Stimulated activated CD8-positive, alpha-beta memory T cell treated with anti-CD3 and anti-CD28 coated beads, Interleukin-15, amount 100 ng/mL, for 24 hours (primary cell): Measurements from ENCODE around the gene ARHGAP28.

Source experiments
- DNase-seq: peaks from one replicate; pipeline ENCODE4 v3.0.0-alpha.2; 2020; ENCODE audit warnings: low read depth

The ARHGAP28 gene

DNA sequence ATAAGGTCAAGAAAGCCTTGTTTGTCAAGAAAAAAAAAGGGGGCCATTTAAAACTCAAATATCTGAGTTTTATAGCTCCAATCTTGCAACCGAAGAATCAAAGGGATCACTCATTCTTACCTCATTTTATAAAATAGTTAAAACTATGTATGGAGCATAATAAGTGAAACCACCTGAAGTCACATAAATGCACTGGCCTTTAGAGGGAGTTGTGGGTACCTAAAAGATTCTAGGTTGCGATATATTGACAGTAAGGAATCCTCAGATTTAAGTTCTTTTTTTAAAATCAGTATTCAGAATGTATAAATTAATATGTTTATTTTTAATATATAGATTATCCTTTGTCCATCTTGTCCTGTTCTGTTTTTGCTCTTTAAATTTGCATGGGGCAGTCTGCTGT lies 3.4 kb downstream of the ARHGAP28 start:
- no peak for DNase-seq

DNA sequence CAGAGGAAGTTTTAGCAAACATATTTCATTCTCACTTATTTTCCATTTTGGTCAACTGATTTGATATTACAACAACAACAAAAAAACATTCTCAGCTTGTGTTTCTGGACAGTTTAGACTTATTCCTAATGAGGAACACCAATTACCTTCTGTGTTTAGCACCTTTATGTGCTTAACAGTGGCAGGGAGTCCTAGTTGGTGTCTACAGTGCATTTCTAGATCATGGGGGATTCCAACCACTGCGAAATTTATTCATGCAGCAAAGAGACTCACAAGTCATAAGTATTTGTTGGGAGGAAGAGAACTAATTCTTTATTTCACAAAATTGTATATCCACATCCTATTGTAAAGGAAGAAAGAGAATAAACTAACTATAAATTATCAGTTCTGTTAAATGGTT lies 4.2 kb downstream of the ARHGAP28 start:
- no peak for DNase-seq

DNA sequence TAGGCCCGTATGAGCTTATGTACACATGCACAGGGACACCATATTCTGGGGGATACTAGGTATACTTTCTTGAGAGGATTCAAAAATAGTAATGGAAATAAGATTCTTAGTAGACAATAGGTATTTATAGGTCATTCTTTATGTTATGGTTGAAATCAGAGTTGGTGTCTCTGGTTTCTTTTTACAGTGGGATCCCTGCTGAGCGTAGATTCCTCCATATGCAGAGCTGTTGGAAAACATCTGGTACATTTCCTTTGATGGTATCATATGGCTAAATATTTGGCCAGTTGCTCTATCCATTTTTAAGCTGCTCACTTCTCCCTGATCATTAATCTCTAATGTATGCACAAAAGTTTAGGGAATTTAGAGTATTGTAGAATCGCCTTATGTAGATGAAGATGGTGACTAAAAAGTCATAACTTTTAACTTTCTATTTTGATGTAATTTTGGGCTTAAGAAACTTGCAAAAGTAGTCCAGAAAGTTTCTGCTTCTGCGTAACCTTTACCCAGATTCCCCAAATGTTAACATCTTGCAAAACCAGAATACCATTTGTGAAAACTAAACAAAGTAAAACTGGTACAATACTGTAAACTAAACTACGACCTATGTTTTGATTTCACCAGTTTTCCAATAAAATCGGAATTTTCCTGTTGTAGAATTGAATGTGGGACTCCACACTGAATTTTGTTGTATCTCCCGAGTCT lies 5.4 kb downstream of the ARHGAP28 start:
- DNase-seq = no peak

DNA sequence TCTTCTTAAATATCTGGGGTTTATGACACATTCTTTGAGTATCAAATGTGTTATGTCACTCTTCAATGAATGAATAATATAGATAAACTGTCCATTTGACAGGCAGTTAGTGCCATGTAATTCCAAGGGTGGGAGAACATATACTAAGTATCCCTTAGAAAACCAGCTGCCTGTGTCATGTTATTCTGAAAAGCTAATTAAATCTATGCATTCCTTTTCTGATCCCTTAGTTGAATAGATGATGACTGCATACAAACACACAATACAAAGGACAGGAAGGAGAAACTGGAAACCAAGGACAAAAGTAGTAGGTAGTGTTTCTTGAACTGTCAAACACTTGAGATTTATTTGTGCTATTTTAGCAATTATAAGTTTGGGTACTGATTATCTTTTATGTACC lies 8.3 kb downstream of the ARHGAP28 start:
- DNase-seq = no peak

DNA sequence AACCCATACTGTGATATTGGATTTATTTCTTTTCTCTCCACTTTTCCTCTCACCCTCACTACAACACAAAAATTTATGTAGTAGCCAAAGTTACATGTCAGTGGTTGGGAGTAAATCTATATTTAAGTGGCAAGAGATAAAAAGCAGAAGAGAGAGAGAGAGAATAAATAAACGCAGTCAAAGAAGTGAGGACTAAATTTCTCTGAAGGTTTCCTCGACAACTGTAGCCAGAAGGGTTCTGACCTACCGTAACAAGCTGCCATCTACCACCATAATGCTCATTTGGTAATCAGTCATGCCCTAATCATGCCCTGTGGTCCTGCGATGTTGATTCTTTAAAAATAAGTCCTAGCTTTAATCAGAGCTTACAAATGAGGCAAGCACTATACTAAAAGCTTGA lies 9.1 kb downstream of the ARHGAP28 start:
- no peak for DNase-seq

- DNase-seq = no peak
These were observed 11.7 kb downstream of the ARHGAP28 start for GRCh38 chr18:6741232-6741663.

DNA sequence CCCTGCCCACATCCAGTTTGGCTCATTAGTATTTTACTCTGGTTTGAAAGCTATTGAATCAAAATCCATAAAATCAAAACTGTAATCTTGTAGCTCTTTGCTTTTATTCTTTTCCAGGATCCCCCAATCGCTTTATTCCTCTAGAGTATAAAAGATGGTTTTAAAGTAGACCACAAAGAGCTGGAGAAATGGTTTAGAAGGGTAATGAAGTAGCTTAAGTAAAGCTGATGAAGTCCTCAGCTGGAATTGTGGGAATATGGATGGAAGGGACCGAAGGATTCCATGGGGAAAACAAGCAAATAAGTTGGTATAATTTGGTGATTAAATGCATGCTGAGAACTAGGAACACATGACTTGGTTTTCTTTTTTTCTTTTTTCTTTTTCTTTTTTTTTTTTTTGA lies 12.3 kb downstream of the ARHGAP28 start:
- no peak for DNase-seq

DNA sequence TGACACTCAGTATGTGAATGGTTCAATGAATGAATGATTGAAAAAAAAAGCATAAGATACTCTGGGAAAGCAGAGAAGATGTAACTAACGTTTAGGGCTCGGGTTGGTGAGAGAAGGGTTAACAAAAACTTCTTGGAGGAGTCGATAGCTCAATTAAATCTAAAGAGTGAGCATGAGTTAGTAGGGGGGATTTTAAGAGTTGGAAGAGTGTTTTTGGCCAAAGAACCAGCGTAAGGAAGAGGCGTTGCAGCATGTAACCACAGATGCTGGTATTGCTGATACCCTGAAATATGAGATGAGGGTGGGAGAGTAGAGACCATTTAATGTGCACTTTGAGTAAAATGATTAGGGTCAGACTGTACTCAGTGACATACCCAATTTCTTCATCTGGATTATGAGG lies 14.5 kb downstream of the ARHGAP28 start:
- no peak for DNase-seq

GRCh38 chr18:6744816-6745455 lies 15.4 kb downstream of the ARHGAP28 start:
- no peak for DNase-seq

GRCh38 chr18:6745504-6746031 lies 16.1 kb downstream of the ARHGAP28 start:
- DNase-seq = no peak

DNA sequence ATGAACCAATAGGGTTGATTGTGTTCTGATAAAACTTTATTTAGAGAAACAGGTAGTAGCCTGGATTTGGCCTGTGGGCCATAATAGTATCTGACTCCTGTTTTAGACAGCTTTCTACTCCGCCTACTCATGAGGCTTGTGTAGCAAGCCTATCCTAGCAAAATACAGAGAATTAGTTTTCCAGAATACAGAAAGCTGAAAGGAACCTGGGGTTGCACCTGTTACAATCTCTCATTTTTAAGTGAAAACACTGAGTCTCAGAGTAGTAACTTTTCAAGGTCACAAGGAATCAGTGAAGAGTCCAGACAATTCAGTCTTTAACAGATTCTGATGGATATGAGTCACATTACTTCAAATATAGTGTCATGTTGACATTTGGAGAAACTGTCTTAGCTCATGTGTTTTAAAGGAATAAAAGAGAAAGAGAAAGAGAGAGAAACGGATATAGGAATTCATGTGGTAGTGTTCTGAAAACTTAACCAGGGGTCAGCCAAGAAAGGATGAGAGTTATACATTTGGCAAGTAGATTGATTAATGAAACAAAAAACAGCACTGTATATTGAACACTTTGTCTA lies 17.0 kb downstream of the ARHGAP28 start:
- DNase-seq = no peak

DNA sequence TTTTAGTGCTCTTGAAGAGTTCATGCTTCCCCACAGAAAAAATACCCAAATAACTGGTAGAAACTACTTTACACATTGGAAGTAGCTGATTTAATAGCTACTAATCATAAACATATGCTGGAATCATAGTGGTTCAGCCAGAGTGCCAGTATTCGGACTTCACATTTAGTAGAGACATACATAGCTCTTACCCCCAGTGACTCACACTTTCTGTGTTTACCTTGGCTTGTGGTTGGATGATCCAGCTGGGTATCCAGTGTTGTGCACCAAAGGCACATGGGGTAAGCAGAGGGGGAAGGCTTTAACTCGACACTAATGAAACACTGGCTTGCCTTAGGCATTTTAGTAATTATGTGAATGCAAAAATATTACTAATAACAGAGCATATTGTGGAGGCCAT lies 18.1 kb downstream of the ARHGAP28 start:
- DNase-seq = no peak

DNA sequence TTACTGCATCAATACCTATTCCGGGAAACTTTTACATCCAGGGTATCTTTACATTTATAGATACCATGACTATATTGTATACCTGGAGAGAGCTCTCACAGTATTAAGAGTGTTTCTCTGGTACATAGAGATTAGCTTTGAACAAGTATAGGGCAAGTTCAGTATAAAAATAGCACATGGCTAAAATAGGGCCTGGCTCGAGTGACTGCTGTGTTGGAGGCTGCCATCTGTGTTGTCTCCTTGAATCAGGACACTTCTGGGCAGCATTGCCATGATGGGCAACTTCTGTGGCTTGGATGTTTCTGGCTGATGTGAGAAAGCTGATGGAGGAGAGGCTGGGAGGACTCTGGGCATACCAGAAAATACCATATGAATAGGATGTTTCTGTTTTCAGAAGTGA lies 18.7 kb downstream of the ARHGAP28 start:
- no peak for DNase-seq

DNA sequence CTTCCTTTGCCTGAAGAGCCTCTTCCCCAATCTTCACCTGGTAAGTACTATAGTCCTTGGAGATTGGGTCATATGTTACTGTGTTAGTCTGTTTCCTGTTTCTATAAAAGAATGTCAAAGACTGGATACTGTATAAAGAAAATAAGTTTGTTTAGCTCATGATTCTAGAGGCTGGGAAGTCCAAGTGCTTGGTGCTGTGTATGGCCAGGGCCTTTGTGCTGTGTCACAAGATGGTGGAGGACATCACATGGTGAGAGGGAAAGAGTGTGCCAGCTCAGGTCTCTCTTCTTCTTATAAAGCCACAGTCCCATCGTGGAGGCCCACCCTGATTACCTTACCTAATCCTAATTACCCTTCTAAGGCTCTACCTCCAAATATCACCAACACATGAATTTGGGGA lies 20.9 kb downstream of the ARHGAP28 start:
- DNase-seq = no peak

DNA sequence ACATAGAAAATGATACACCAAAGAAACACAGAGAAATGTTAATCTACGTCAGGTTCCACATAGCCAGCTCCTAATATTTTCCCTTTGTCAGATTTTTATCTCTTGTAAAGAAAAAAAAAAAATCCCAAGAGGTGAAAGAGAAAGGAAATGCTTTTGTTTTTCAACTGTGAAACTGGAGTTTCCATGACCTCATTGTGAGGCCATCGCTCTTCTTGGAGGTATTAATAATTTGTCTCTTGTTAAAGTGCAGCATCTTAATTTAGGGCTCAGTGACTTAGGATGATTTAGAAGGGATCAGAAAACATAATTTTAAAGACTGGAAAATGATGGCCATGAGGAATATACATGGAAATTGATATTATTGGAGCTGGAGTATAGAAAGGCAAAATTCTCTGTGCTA lies 21.7 kb downstream of the ARHGAP28 start:
- DNase-seq = no peak

DNA sequence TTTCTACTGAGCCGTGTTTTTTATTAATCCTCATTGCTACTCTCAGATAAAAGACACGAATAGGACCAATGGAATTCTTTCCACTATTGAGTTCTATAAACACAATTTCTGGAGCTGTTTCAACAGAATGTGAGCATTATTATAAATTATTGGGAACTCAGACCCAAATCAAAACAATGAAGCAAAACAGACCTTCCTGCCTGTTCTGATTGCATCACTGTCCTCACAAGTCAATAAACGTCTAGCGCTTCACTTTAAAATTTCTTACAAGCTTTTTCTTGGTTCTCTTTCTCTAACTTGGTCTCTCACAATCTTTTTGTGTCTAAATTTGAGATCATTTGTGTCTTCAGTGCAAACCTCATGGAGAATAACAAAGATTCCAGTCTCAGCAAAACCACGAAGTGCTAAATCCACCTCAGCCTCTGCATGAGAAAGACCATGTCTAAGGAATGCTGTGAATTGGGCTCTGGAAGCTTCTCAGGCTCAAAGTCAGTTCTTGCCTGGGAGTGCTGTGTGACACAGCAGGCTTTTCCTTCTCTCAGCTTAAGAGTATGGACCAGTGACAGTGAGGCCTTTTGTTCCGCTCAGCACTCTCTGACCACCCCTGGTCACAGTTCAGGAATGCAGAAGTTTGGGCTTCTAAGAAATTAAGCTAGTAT lies 22.8 kb downstream of the ARHGAP28 start:
- DNase-seq = no peak

- no peak for DNase-seq
These were observed 25.6 kb downstream of the ARHGAP28 start for GRCh38 chr18:6755107-6755506.

DNA sequence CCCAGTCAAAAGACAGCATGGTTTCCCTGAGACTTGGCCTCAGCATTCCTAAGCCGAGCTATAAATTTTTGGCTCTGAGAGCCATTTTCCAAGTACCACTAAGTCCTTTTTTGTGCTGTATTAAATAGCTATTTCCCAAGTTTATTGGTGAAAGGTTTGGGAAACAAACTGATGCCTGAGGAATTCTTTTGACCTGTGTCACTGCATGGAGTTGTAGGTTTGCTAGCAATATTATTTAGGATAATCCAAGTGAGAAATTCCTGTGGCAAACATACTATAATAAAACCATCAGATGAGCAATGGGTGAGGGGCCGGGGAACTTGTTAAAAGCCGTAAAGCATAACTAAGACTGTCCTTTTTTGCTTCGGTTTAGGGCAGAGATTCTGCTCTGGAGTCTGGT lies 28.4 kb downstream of the ARHGAP28 start:
- no peak for DNase-seq

DNA sequence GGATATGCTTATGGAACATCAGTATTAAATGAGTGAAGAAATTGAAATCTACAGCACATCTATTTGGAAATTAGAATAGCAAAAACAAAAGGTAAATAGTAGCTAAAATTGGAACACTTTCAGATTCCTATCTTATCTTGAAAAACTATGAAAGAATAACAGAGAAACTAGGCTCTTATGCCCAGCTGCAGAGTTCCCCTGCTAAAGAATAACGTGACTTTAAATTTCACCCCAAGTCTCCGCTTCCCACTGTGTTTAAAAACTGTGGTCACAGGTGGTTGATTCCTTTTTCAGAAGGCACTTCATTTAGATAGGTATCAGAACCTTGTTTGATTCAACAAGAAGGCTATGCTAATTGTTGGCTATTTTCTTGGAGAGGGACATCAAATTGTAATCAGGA lies 30.1 kb downstream of the ARHGAP28 start:
- DNase-seq = no peak

GRCh38 chr18:6763524-6763923 lies 34.0 kb downstream of the ARHGAP28 start:
- DNase-seq = no peak

DNA sequence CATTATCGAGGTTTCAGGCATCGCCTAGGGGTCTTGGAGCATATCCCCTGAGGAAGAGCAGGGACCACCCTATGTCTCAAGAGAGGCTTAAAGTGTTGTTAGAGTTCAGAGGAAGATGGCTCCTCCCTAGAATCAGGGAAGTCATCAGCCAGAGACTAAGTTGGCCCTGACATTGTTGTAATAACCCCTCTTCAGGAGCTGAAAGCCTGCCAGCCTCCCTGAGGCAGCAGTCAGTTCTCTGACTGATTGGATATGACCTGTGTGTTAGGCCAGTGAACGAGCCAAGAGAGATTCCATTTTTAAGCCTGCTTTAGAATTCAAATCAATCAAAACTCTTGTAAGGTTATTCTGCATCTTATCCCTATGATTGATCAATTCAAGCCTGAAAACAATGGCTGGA lies 34.9 kb downstream of the ARHGAP28 start:
- no peak for DNase-seq

- DNase-seq = no peak
These were observed 44.3 kb downstream of the ARHGAP28 start for GRCh38 chr18:6773777-6774176.

GRCh38 chr18:6775237-6775636 lies 45.7 kb downstream of the ARHGAP28 start:
- no peak for DNase-seq
